Right lobe of liver (tissue), 6 donors: Measurements from ENCODE around the gene KIF5B. TPM values are rescaled to one million over a fixed set of nuclear protein-coding genes. Genes with fewer than 3 reads are reported as not detected.

ENCODE experiments used
- ATAC-seq, 4 donors: fragments of 200-7000 bp; cut with Tn5 transposase; one replicate each; pipeline ENCODE4 v1.9.1; 2020; ENCODE audit warnings: mild to moderate bottlenecking in 4 of 4, moderate library complexity in 4 of 4
- DNase-seq, 3 donors: peaks; one replicate each; pipeline ENCODE4 v3.0.0-alpha.2; 2020
- H3K27ac ChIP-seq, 3 donors: fragments of 200-600 bp; one replicate each; pipeline ENCODE4 v1.8.0; 2022
- H3K27me3 ChIP-seq, 2 donors: fragments of 200-600 bp; one replicate each; pipeline ENCODE4 v1.8.0; 2022
- H3K36me3 ChIP-seq, 4 donors: fragments of 200-600 bp; sonication (generic) in 1 of 4; one replicate each; pipeline versions ENCODE4 v1.5.1 to v1.8.0; 2017 to 2022; ENCODE audit warnings: control low read depth in 1 of 4
- H3K4me1 ChIP-seq, 4 donors: fragments of 200-600 bp; sonication (generic) in 1 of 4; one replicate each; pipeline versions ENCODE4 v1.5.1 to v1.8.0; 2017 to 2022; ENCODE audit warnings: control low read depth in 1 of 4
- H3K4me3 ChIP-seq, 3 donors: fragments of 200-600 bp; one replicate each; pipeline ENCODE4 v1.8.0; 2022
- H3K9me3 ChIP-seq, 4 donors: fragments of 200-600 bp; sonication (generic) in 1 of 4; one replicate each; pipeline versions ENCODE4 v1.5.1 to v1.8.0; 2017 to 2022; ENCODE audit warnings: control low read depth in 1 of 4
- CTCF ChIP-seq, 4 donors: fragments of 200-600 bp in 3 of 4; fragments of 450-650 bp in 1 of 4; IDR thresholded peaks; one replicate each; pipeline versions ENCODE4 v1.5.1 to v1.8.0; 2016 to 2022; ENCODE audit warnings: antibody characterized with exemption in 4 of 4, mild to moderate bottlenecking in 2 of 4
- POLR2A ChIP-seq: fragments of 450-650 bp; IDR thresholded peaks from one replicate; pipeline ENCODE4 v1.6.1; 2017; ENCODE audit warnings: antibody characterized with exemption, mild to moderate bottlenecking
- WGBS: methylation state at CpG from one replicate; pipeline ENCODE4 v1.1.6; 2018; ENCODE audit warnings: low coverage, low lambda C conversion rate; ENCODE audit not compliant: insufficient coverage; ENCODE audit errors: missing lambda C conversion rate; 5-methylcytosine and 5-hydroxymethylcytosine counted together
- intact Hi-C, 2 donors: fragments of 100-400 bp; cut with DNase I; formaldehyde crosslinking; loops; one replicate each; pipeline versions ENCODE4 v1.11.2 to v1.14.1; 2022
- small RNA-seq, 2 experiments: library from RNA; depleted of rRNA; stranded (forward); fragments of <200 nt; gene quantifications; one replicate each; pipeline ENCODE3, GENCODE V24; 2016
- total RNA-seq, 6 experiments: library from RNA; depleted of rRNA in 2 of 6; stranded (reverse); fragments of >200 nt in 2 of 6; fragmentation: NEBNext Ultra II Directional in 3 of 6; extraction: Animal tissue kit (Norgen Biotek cat#: 25700) in 3 of 6; gene quantifications; one replicate each; pipeline versions ENCODE4 v1.1.0 to v1.2.4, GENCODE V29; 2016 to 2023
- donor health status: DM: no; HTN: yes; CAD: no.
- donor health status: DM: no; HTN: no; CAD: no.
- donor health status: DM: no; HTN: no; CAD: no.
- donor health status: DM: no; HTN: yes; CAD: no.
- donor health status: DM: no; HTN: yes; CAD: no.

The KIF5B gene
- total RNA-seq, 6 experiments from 2014 or later, result 12.8 to 44.4 (median 23.3) TPM

- intact Hi-C loops, result loop anchor here in 1 of 2 donors (10.0 kb wide), 1 partner anchor 105 kb away; no protein-coding TSS in a partner anchor
- Histone ChIP-seq H3K4me1 (no peaks in the 10 kb centered on the region), H3K4me3 (no peak overlapping the region), H3K9me3 (no peaks in the 10 kb centered on the region), H3K27me3 (no peaks in the 10 kb centered on the region), H3K27ac (no peak overlapping the region), H3K36me3 (no peaks in the 10 kb centered on the region)
- TF ChIP-seq CTCF (IDR thresholded peaks at IDR 0.05) (no peak), POLR2A (no peak)
- DNase-seq (no peak), ATAC-seq (peak; percentile 53 to 77 (median 68))
- 20% methylated on average over 2 of the region's 3 CpGs for WGBS
These were observed 96.6 kb downstream of the KIF5B start for GRCh38 chr10:31959461-31960173.

Small RNA genes lying within 50 kb of the gene (small RNA-seq; reads per million reads assigned to genes)
- gene RF00019 (0 reads per million in 2 experiments), gene RN7SL825P (0 reads per million in 2 experiments)

Other genes with a start within 250 kb of the KIF5B start
- 10 to 100 TPM; 12.1 to 24.8 (median 17.6) TPM for gene ARHGAP12, start 127.6 kb downstream of the KIF5B start, total RNA-seq